Activated effector memory CD4-positive, alpha-beta T cell treated with Interleukin-2 at 50 U/mL for 16 hours (primary cell): ENCODE measurements around the gene CACNA1F.

Experiments
- DNase-seq: peaks from one replicate; pipeline ENCODE4 v3.0.0-alpha.2; 2020

Gene CACNA1F

DNA sequence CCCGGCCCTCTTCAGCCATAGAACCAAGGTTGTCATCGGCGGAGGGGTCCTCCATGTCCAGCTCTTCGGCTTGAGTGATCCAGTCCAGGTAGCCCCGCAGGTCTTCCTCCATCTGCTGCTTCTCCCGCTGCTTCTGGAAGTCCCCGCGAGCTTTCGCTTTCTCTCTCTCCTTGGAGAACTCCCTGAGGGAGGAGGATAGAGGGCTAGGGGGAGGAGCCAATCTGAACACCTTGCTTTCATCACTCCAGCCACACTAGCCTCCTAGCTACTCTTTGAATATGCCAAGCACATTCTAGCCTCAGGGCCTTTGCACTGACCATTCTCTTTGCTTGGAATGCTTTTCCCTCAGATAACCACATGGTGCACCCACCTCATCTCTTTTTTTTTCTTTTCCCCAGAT is 6.2 kb downstream of the CACNA1F start:
- no peak for DNase-seq

DNA sequence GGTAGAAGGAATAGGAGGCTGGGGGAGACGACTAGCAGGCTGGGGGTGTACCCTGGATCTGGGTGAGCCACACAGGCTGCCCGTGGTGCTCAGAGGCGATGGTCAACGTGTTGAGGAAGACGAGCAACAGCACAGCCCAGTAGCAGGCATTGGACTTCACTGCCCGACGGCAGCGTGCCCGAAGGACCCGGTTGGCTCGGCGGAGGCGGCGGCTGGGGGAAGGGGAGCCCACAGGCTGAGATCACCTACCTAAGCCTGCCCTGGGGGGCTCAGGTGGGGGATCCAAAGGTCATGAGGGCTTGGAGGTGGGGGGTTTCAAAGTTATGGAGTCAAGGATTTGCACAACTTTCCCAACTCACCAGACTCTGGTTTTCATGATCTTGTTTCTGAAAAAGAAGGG is 7.3 kb downstream of the CACNA1F start:
- no peak for DNase-seq

GRCh38 chrX:49221868-49222267 is 11.3 kb downstream of the CACNA1F start:
- DNase-seq = no peak

- DNase-seq = no peak
Observed at GRCh38 chrX:49220100-49220499, 13.0 kb downstream of the CACNA1F start.

DNA sequence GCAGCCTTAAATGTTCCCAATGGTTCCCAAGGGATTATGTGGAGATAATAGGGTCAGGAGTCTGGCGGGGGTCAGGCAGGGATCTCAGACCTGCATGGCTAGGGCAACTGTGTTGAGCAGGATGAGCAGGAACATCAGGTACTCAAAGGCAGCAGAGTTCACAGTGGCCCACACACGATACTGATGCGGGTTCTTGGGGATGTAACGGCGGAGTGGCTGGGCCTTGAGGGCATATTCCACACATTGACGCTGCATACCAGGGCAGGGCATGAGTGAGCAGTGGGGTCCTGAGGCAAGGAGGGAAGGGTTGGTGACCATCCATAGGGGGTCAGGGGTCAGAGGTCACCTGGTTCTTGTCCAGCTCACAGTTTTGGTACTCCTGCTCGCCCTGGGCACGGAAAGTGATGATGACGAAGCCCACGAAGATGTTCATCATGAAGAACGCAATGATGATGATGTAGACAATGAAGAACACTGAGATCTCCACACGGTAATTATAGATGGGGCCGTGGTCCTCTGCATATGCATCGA is 18.1 kb downstream of the CACNA1F start:
- DNase-seq = no peak

DNA sequence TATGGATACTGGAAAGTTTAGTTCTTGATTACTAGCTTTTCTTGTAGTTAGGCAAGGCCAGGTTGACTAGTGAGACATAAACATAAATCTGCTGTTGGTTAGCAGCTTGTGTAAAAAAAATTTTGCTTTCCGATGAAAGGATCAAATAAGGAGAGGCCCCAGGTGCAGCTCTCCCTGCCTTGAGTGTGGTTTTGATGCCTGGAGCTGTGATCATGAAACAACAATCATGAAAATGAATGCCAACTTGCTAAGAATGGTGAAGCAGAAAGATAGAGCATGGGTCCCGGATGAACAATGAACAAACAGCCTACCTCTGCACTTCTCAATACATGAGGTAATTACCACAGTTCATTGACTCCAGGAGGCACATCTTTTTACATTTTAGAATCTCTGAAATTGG is 18.7 kb downstream of the CACNA1F start:
- DNase-seq = no peak

GRCh38 chrX:49212861-49213260 is 20.3 kb downstream of the CACNA1F start:
- no peak for DNase-seq

- no peak for DNase-seq
Observed at GRCh38 chrX:49212209-49212608, 20.9 kb downstream of the CACNA1F start.

DNA sequence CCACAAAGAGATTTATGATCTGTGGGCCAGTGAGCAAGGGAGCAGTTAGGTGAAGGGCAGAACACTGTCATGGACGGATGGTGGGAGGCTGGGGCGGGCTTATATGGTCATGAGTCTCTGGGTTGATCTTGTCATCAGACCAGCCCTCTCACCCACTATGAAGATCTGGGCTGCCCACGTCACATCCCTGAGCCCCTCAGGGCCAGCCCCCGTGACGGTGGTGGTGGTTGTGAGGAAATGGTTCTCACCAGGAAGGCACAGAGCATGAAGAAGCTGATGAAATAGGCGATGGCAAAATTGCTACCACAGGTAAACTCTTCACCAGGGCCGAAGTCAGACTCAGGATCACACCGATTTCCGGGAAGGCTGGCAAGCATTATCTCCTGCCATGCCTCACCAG is 22.1 kb downstream of the CACNA1F start:
- DNase-seq = no peak

GRCh38 chrX:49210406-49210805 is 22.7 kb downstream of the CACNA1F start:
- DNase-seq = no peak

GRCh38 chrX:49209434-49210251 is 23.5 kb downstream of the CACNA1F start:
- no peak for DNase-seq

GRCh38 chrX:49208399-49208798 is 24.7 kb downstream of the CACNA1F start:
- no peak for DNase-seq

DNA sequence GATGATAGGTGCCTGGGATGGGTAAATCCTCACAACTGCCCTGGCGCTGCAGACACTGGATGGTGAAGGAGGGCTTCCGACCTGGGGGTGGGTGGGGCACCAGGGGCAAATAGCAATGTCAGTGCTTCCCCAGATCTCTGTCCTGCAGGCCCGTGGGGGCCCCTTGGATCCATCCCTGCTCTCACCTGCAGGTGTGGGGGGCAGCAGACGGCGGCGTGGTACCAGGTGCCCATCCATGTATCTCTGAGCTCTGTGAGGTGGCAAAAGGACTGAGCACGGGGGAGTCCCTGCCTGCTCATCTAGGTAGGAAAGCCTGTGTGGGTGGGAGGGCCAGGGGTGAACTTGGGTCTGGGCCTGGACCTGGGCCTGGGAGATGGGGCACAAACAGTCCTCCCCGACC is 26.6 kb downstream of the CACNA1F start:
- DNase-seq = no peak

- no peak for DNase-seq
Observed at GRCh38 chrX:49205443-49205842, 27.7 kb downstream of the CACNA1F start.

DNA sequence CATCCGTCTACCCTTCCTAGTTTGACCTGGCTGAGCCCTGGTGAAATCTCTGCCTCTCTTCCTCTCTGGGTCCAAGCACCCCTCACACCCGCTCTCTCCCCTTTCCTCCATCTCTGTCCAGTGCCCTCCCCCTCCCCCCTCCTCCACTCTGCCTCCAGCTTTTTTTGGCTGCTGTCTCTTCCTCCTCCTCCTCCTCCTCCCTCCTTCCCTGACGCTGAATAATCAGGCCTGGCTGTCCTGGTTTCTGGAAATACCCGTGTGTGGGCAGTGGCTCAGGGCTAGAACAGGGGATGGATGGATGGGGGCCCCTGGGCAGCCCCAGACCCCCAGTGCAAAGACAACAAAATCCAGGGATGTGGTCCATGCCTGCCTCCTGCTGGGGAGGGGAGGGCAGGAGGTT is 28.4 kb downstream of the CACNA1F start:
- no peak for DNase-seq

DNA sequence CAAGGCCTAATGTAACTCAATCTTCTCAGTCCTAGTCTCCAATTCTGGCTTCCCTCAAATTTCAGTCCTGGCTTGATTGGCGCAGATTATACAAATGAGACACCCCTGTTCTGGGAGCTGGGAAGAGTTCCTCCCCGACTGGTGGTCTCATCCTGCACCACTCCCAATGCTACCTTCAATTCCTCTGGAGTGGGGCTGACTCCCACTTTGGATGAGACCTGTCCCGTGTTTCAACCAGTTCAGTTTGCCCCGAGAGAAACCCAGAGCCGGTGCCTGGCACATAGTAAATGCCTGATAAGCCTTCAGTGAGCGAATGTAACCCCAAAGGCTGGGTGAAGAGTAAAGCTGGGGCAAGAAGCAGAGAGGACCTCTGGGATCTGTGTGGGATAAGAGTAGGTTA is 29.1 kb downstream of the CACNA1F start:
- no peak for DNase-seq

GRCh38 chrX:49203536-49203935 is 29.6 kb downstream of the CACNA1F start:
- no peak for DNase-seq

DNA sequence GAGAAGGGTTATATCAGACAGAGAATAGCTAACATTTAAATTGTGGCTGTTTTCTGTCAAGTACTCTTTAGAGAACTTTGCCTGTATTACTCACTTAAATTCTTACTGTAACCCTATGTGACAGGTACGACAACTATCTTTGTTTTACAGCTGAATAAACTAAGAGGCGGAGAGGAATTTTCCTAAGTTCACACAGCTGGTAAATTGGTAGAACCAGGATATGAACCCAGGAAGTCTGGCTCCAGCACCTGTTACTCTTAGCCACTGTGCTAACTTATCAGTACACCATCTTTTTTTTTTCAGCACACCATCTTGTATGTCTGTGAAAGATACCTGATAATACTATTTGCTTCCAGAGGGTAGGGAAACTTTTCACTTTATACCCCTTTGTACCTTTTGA is 31.1 kb downstream of the CACNA1F start:
- DNase-seq = no peak

DNA sequence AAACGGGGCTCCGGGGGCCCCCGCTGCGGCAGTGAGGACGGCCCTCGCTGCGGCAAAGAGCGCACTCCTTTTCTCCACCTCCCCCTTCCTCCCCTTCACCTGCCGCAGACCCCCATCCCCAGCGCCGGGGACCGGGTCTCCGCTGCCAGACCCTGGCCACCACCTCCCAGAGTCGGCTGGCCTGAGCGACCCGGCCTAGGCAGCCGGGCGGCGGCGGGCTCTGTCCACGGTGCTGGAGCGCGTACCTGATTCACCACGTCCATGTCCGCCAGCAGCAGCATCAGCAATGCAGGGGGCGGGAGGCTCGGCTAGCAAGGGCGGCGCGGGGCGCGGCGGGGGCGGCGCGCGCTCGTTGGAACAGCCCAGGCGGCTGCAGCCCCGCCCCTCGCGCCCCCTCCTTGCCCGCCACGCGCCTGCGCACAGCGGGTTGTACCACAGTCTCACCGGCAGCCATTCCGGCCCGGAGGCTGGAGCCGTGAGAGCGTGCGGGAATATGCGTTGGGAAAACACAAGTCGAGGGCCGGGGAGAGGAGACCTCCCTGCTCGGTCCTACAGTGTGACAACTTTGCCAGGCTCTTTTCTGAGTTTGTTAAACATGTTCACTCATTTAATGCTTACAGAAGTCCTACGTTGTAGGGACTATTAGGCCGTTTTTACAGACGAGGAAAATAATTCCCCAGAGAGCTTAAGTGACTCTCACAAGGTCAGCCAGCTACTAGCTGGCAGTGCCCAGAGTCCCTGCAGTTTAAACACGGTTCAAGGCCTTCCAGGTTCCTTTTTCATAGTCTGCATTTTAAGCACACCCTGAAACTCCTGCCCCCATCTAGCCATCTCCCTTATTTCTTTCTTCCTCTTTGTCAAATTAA is 33.0 kb downstream of the CACNA1F start, which contains the start of gene SYP:
SYP (minus strand) TSS at position 288 of the 866 bp plus-strand sequence; CDS start at position 281, 7 bp downstream.
- peak; percentile 79 for DNase-seq

DNA sequence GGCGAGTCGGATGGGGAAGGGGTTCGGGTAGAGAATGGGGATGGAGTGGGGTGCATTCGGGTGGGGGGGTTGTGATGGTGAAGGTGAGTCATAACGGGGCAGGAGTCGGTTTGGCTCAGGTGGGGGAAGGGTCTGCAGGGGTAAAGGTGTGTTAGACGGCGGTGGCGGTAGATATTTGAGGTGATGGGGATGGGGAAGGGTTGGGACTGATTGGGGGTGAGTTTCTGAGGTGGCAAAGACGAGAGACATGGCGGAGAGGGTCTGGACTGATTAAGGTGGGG is 33.9 kb downstream of the CACNA1F start:
- DNase-seq = no peak

GRCh38 chrX:49198540-49199314 is 34.4 kb downstream of the CACNA1F start:
- no peak for DNase-seq

GRCh38 chrX:49197543-49198087 is 35.5 kb downstream of the CACNA1F start:
- DNase-seq = no peak

DNA sequence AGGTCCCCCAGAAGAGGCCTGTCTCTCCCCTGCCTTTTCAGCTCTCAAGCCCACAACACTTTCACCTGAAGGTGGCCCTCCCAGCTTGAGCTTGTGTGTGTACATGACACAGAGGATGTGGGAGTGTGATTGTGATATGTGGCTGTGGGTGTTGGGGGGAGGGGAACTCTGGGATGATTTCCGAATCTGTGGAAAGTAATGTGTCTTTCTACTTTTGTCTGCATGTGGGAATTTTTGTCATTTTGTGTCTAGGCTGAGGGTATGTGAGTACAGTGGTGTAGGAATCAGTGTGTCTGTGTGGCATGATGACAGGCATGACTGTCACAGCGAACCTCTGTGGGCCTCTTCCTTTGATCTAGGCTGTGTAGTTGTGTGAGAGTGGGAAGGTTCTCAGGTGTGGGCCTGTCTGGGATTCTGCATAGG is 39.6 kb downstream of the CACNA1F start:
- no peak for DNase-seq
